GM12878 (cell line): ENCODE measurements around the gene NMT1. TPM values are rescaled to one million over a fixed set of nuclear protein-coding genes. Genes with fewer than 3 reads are reported as not detected.
A peak's percentile ranks its signal among the peaks of the same experiment; 100 is the strongest.

ENCODE experiments used
- ATAC-seq: fragments of 200-7000 bp; cut with Tn5 transposase; 3 replicates; pipeline ENCODE4 v1.9.1; 2020; ENCODE audit warnings: mild to moderate bottlenecking, moderate library complexity
- BruUV-seq: library from RNA; stranded (reverse); fragments of 400-500 nt; replicated peaks from 2 replicates; lab custom pipeline; 2021; lab: Mats Ljungman, UMichigan
- CTCF ChIA-PET: fragments of 300-600 bp; sonication (Branson Sonifier 250); formaldehyde crosslinking; extraction: SDS; loops from one replicate; lab custom pipeline; 2021; ENCODE audit warnings: inconsistent platforms; lab: Yijun Ruan, JAX
- POLR2A ChIA-PET: fragments of 350-600 bp; formaldehyde crosslinking; extraction: SDS; loops from one replicate; lab custom pipeline; 2021; ENCODE audit warnings: inconsistent platforms; lab: Charles Lee
- RAD21 ChIA-PET: fragments of 300-600 bp; sonication (Branson Sonifier 250); formaldehyde crosslinking; loops from one replicate; lab custom pipeline; 2023; ENCODE audit warnings: antibody characterized with exemption; ENCODE audit not compliant: unreplicated experiment; lab: Charles Lee
- SMC1A ChIA-PET: fragments of 300-600 bp; sonication (Branson Sonifier 250); formaldehyde crosslinking; loops from one replicate; lab custom pipeline; 2023; ENCODE audit not compliant: unreplicated experiment, uncharacterized antibody; lab: Charles Lee
- DNase-seq: peaks from one replicate; pipeline ENCODE4 v3.0.0-alpha.2; 2011; ENCODE audit warnings: low read depth, low spot score
- FAIRE-seq: peaks from 3 replicates; lab custom pipeline; 2011; peaks lifted over from hg19 to GRCh38; lab: Jason Lieb, UNC
- H2AFZ ChIP-seq: 2 replicates; pipeline ENCODE4 v1.6.0; 2011; ENCODE audit warnings: low read depth, low read length, control low read depth; ENCODE audit not compliant: control insufficient read depth
- H3K27ac ChIP-seq: 2 replicates; pipeline ENCODE4 v1.5.1; 2011; ENCODE audit warnings: control low read depth; ENCODE audit not compliant: control insufficient read depth, insufficient read depth
- H3K27me3 ChIP-seq, 2 experiments: replicated peaks in 1 of 2; 2 replicates each; pipeline versions ENCODE4 v1.6.0 to v1.6.1; 2011; ENCODE audit warnings: low read length in 1 of 2; ENCODE audit not compliant: control insufficient read depth in 2 of 2, insufficient read depth in 2 of 2
- H3K36me3 ChIP-seq, 2 experiments: 2 replicates each; pipeline ENCODE4 v1.5.1; 2011; ENCODE audit warnings: low read length in 1 of 2; ENCODE audit not compliant: control insufficient read depth in 2 of 2, insufficient read depth in 2 of 2
- H3K4me1 ChIP-seq: 2 replicates; pipeline ENCODE4 v1.6.1; 2011; ENCODE audit warnings: mild to moderate bottlenecking, low read length, moderate library complexity, mixed read lengths; ENCODE audit not compliant: control insufficient read depth, insufficient read depth
- H3K4me2 ChIP-seq: 2 replicates; pipeline ENCODE4 v1.6.0; 2011; ENCODE audit warnings: control low read depth; ENCODE audit not compliant: control insufficient read depth, insufficient read depth
- H3K4me3 ChIP-seq: fragments of 200-600 bp; sonication (generic); 2 replicates; pipeline ENCODE4 v1.5.1; 2016
- H3K79me2 ChIP-seq: 2 replicates; pipeline ENCODE4 v1.6.0; 2011; ENCODE audit warnings: low read length; ENCODE audit not compliant: control insufficient read depth, insufficient read depth
- H3K9ac ChIP-seq: 2 replicates; pipeline ENCODE4 v1.8.0; 2011; ENCODE audit warnings: low read length, control low read depth, mixed read lengths; ENCODE audit not compliant: control insufficient read depth, insufficient read depth
- H3K9me3 ChIP-seq: replicated peaks from 3 replicates; pipeline ENCODE4 v1.5.1; 2011; ENCODE audit warnings: mild to moderate bottlenecking, low read length; ENCODE audit not compliant: control insufficient read depth, insufficient read depth
- H4K20me1 ChIP-seq: 2 replicates; pipeline ENCODE4 v1.6.0; 2011; ENCODE audit not compliant: control insufficient read depth, insufficient read depth
- ASH2L ChIP-seq: fragments of 300-600, 200-600 bp; sonication (generic); IDR thresholded peaks from 2 replicates; pipeline ENCODE4 v1.6.1; 2017; ENCODE audit warnings: low read depth, mild to moderate bottlenecking, borderline replicate concordance
- BACH1 ChIP-seq: fragments of 450-650 bp; IDR thresholded peaks from 2 replicates; pipeline ENCODE4 v1.6.1; 2017; ENCODE audit warnings: mild to moderate bottlenecking, borderline replicate concordance
- CBFB ChIP-seq: IDR thresholded peaks from 2 replicates; pipeline ENCODE4 v1.6.1; 2016; ENCODE audit warnings: antibody characterized with exemption, low read depth
- IKZF2 ChIP-seq, 2 experiments: fragments of 450-650 bp; IDR thresholded peaks; 2 replicates each; pipeline ENCODE4 v1.6.1; 2017; ENCODE audit warnings: mild to moderate bottlenecking in 2 of 2, moderate library complexity in 2 of 2
- NFYA ChIP-seq: IDR thresholded peaks from 2 replicates; pipeline ENCODE4 v1.6.1; 2011; ENCODE audit warnings: low read depth, mild to moderate bottlenecking, low read length, improper control_type of control experiment, borderline replicate concordance
- NR2C1 ChIP-seq: fragments of 450-650 bp; IDR thresholded peaks from 2 replicates; pipeline ENCODE4 v1.6.1; 2017; ENCODE audit warnings: antibody characterized with exemption, mild to moderate bottlenecking, moderate library complexity
- RB1 ChIP-seq: fragments of 450-650 bp; formaldehyde crosslinking; IDR thresholded peaks from 2 replicates; pipeline ENCODE4 v1.6.1; 2017; ENCODE audit warnings: mild to moderate bottlenecking, borderline replicate concordance
- SMC3 ChIP-seq: IDR thresholded peaks from 2 replicates; pipeline ENCODE4 v1.6.1; 2011; ENCODE audit warnings: low read length, improper control_type of control experiment, borderline replicate concordance
- TCF3 ChIP-seq: IDR thresholded peaks from 2 replicates; pipeline ENCODE4 v1.6.1; 2012; ENCODE audit warnings: low read depth, mild to moderate bottlenecking, low read length, borderline replicate concordance; ENCODE audit not compliant: insufficient read depth
- ZNF207 ChIP-seq: fragments of 450-650 bp; IDR thresholded peaks from 2 replicates; pipeline ENCODE4 v1.6.1; 2014; ENCODE audit warnings: antibody characterized with exemption, mild to moderate bottlenecking, borderline replicate concordance
- WGBS: methylation state at CpG from one replicate; pipeline ENCODE4 v1.1.6; 2016; ENCODE audit warnings: low lambda C conversion rate; ENCODE audit not compliant: insufficient replicate concordance, insufficient coverage; ENCODE audit errors: missing lambda C conversion rate; 5-methylcytosine and 5-hydroxymethylcytosine counted together
- in situ Hi-C: fragments of 300-500 bp; cut with MboI; formaldehyde crosslinking; loops from 9 replicates; pipeline ENCODE4 v1.14.3; 2018; ENCODE audit warnings: mixed read lengths
- intact Hi-C: fragments of 100-400 bp; cut with micrococcal nuclease; formaldehyde crosslinking; loops from one replicate; pipeline ENCODE4 v1.14.2; 2022; ENCODE audit not compliant: unreplicated experiment
- polyA plus RNA-seq, 11 experiments: library from polyadenylated mRNA; depleted of rRNA in 4 of 11; unstranded in 6 of 11; stranded (reverse) in 5 of 11; fragments of >200 nt; fragmentation: Nextera tagmentation in 4 of 11; fragmentation: Illumina TruSeq in 1 of 11; extraction: Ambion mirVana in 4 of 11; extraction: Trizol in 1 of 11; gene quantifications; 1 replicate in 1 of 11; 2 replicates in 10 of 11; pipeline versions ENCODE4 v1.2.1 to v1.2.3, GENCODE V29; 2011 to 2016; ENCODE audit warnings: inconsistent platforms in 2 of 11, missing spikeins in 2 of 11, low read depth in 1 of 11
- total RNA-seq, 4 experiments: library from RNA; depleted of rRNA in 3 of 4; stranded (reverse); fragments of >200 nt in 3 of 4; fragmentation: Illumina TruSeq in 1 of 4; extraction: Trizol in 1 of 4; gene quantifications; 2 replicates each; pipeline versions ENCODE4 v1.2.1 to v1.2.3, GENCODE V29; 2013 to 2021
- TF ChIP-seq, protein P1 (sequence below): fragments of 450-650 bp; IDR thresholded peaks from 2 replicates; pipeline ENCODE4 v1.6.1; 2017; ENCODE audit warnings: mild to moderate bottlenecking, moderate library complexity
- TF ChIP-seq, protein P2 (sequence below): fragments of 150-350 bp; IDR thresholded peaks from 2 replicates; pipeline ENCODE4 v1.6.1; 2014; ENCODE audit warnings: mild to moderate bottlenecking, low read depth, low read length

Gene NMT1
- total and polyA plus RNA-seq, 10 of the 15 experiments (the other 5 are each of a cell fraction or from before 2014, with no cell fraction given): 96.7 to 395 (median 222) TPM

DNA sequence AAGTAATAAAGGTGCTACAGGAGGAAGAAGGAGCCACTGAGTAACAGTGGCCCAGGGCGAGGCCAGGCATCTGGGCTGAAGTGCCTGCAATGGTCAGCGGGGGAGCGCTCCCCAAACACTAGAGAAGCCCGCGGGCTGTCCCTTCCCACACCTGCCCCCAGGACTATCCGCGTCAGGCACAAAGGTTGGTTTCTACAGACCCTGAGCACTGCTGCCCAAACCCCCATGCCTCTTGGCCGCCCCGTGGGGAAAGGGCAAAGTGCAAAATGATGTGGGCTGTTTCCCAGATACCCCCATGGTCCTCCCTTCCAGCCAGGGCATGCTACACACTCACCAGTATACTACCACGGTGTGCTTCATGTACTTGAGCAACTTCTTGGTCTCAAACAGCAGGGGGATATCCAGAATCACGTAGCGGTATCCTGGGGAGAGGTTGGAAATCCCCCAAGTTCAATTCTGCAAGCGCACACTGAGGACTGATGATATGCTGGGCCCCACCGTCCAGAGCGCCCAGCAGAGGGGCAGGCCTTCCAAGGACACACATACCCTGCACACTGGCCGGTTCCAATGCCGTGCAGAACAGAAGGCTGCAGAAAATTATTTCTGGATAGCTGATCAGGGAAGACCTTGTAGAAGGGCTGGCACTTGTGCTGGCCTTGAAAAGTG lies 31.2 kb upstream of the NMT1 start (continued):
- TF ChIP-seq ZNF207 (no peak), IKZF2 (IDR thresholded peaks at IDR 0.05) (no peak), TCF3 (no peak), SMC3 (peak; percentile 29; the same call in 1 of the 2 replicates), RB1 (no peak)
- TF ChIP-seq, protein P1, sequence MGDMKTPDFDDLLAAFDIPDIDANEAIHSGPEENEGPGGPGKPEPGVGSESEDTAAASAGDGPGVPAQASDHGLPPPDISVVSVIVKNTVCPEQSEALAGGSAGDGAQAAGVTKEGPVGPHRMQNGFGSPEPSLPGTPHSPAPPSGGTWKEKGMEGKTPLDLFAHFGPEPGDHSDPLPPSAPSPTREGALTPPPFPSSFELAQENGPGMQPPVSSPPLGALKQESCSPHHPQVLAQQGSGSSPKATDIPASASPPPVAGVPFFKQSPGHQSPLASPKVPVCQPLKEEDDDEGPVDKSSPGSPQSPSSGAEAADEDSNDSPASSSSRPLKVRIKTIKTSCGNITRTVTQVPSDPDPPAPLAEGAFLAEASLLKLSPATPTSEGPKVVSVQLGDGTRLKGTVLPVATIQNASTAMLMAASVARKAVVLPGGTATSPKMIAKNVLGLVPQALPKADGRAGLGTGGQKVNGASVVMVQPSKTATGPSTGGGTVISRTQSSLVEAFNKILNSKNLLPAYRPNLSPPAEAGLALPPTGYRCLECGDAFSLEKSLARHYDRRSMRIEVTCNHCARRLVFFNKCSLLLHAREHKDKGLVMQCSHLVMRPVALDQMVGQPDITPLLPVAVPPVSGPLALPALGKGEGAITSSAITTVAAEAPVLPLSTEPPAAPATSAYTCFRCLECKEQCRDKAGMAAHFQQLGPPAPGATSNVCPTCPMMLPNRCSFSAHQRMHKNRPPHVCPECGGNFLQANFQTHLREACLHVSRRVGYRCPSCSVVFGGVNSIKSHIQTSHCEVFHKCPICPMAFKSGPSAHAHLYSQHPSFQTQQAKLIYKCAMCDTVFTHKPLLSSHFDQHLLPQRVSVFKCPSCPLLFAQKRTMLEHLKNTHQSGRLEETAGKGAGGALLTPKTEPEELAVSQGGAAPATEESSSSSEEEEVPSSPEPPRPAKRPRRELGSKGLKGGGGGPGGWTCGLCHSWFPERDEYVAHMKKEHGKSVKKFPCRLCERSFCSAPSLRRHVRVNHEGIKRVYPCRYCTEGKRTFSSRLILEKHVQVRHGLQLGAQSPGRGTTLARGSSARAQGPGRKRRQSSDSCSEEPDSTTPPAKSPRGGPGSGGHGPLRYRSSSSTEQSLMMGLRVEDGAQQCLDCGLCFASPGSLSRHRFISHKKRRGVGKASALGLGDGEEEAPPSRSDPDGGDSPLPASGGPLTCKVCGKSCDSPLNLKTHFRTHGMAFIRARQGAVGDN: 0 out of 2 replicates have a peak, but pooled peaks have one; percentile 53
- TF ChIP-seq, all 136 proteins: peak for 11

DNA sequence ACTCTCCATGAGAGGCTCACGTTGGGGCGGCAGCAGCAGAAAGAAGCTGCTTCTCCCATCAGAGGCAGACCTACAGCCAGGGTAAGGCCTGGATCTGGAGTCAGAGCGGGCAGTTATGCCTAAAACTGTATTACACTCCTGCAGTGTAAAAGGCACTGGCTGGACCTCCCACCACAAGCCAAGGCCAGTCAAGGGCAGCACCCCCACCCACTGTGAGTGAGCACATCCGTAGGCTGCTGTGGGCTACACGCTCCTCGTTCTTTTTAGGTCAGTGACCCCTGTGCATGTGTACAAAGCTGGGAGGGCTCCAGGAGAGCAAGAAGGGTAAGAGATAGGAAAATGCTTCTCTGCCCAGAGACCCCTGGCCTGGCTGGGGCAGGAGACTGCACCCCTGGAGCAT lies 30.4 kb upstream of the NMT1 start:
- ChIA-PET RAD21 (interaction anchor here (0.6 to 1.6 kb wide), 5 partner anchors 8 to 32 kb away, joined by 3 to 7 read pairs (median 5); no protein-coding TSS in a partner anchor), POLR2A (interaction anchor here (1.0 to 4.0 kb wide), 7 partner anchors 8 to 30 kb away, joined by 4 to 29 read pairs (median 6); partner anchors contain the start of genes DCAKD and NMT1), CTCF (interaction anchor here (1.2 to 2.5 kb wide), 4 partner anchors 9 to 111 kb away, joined by 4 to 21 read pairs (median 8); no protein-coding TSS in a partner anchor), SMC1A (interaction anchor here (1.1 to 3.8 kb wide), 7 partner anchors 9 to 110 kb away, joined by 3 to 20 read pairs (median 4); partner anchors contain the start of genes ACBD4 and DCAKD)
- H3K9me3 ChIP-seq: no peaks in the 10 kb centered on the region
- BruUV-seq: no TSS peak
- H3K79me2 ChIP-seq: no peaks in the 10 kb centered on the region
- DNase-seq: no peak
- H3K27ac ChIP-seq: peak overlapping the region; percentile 63
- WGBS: 90% methylated on average over 6 of the region's 6 CpGs
- H3K4me1 ChIP-seq: peaks cover 23% of the 10 kb centered on the region
- no peak overlapping the region for H3K4me2 ChIP-seq
- peaks cover 7% of the 10 kb centered on the region in 2 experiments for H3K36me3 ChIP-seq
- in situ Hi-C loops: no loop called here
- no peak overlapping the region for H2AFZ ChIP-seq
- no peak for FAIRE-seq
- H3K4me3 ChIP-seq: no peak overlapping the region
- no peak for ATAC-seq
- no peaks in the 10 kb centered on the region for H3K27me3 ChIP-seq
- H3K9ac ChIP-seq: no peak overlapping the region
- no peaks in the 10 kb centered on the region for H4K20me1 ChIP-seq
- intact Hi-C loops: no loop called here
- TF ChIP-seq NR2C1 (no peak), ASH2L (no peak), SMC3 (no peak), CBFB (no peak), BACH1 (no peak), NFYA (no peak)
- TF ChIP-seq, protein P2, sequence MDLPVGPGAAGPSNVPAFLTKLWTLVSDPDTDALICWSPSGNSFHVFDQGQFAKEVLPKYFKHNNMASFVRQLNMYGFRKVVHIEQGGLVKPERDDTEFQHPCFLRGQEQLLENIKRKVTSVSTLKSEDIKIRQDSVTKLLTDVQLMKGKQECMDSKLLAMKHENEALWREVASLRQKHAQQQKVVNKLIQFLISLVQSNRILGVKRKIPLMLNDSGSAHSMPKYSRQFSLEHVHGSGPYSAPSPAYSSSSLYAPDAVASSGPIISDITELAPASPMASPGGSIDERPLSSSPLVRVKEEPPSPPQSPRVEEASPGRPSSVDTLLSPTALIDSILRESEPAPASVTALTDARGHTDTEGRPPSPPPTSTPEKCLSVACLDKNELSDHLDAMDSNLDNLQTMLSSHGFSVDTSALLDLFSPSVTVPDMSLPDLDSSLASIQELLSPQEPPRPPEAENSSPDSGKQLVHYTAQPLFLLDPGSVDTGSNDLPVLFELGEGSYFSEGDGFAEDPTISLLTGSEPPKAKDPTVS: no peak
